NCI-H82 treated with DMSO at 0.1 percent for 48 hours (cell line): ENCODE results near the gene MLH1.
"Not testable (repeated sequence)": the region's sequence is repeated elsewhere in the genome, so short reads cannot be mapped to it uniquely, and the experiment has no call there.

Experiments
- DNase-seq: peaks from one replicate; lab custom pipeline; 2025; ENCODE audit not compliant: unreplicated experiment; lab: John Stamatoyannopoulos, UW

Gene MLH1

GRCh38 chr3:36993326-36994283 lies at the start of gene MLH1:
Gene MLH1, plus strand, starts transcription at chr3:36993518. Its CDS starts 30 bp downstream, at chr3:36993548.
- no peak for DNase-seq

- no peak for DNase-seq
These were observed 49.7 kb upstream of the MLH1 start for GRCh38 chr3:36943601-36944000.

DNA sequence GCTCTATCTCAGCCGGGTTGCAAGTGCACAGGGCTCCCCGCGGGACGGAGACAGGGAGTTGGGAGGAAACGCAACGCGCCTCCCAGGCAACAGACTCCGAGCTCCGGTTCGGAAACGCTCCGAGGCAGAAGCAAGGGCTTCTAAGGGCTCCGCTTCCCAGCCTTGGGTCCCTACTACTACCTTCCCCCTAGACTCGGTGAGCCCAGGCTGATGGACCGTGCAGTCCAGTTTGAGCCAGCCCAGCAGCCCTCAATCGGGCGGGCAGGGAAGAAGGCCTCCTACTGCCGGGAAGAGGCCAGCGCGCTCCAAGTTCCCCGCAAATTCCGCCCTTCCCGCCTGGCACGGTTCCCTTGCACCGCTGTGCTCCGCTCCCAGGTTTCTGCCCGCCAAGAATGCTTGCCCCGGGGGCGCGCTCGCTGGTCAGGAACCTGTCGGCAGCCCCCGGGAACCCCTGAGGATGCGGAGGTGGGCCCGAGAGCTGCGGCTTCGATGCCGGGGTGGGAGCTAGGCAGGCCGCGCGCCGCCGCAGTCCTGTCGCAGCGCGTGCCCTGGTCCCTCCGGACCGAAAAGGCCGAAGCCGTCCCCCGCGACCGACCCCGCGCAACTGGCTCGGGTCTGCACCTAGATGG lies 49.2 kb upstream of the MLH1 start:
- DNase-seq: no peak

DNA sequence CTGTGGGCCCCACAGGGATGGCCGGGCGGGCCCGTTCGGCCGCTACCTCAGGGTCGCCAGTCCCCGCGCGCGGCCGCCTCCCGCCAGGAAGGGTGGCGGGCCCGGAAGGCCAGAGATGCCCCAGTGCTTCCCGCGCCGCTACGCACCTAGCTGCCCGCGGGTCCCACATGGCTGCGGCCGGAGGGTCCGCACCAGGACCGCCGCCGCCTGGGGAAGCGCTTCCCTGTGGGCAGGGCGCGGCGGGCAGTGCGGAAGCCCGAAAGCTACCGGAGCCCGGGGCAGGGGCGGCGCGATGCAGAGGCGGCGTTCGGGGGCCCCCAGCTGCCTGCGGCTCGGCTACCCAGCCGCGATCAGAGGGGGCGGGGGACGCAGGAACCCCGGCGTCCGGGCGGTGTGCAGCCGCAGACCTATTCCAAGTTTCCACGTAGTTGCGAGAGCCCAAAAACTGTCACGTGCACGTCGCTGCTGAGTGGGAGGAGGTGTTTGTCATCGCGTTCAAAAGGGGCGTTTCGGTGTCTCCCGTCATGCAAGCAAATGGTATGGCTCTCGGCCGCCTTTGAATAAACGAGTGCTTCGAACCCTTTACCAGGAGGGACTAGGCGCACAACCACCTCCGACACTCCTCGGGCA lies 48.6 kb upstream of the MLH1 start, which contains the start of gene TRANK1:
Gene TRANK1, minus strand, starts transcription at position 414 of the 630 bp plus-strand sequence. Its CDS starts 245 bp downstream, at position 169.
- DNase-seq: no peak

- no peak for DNase-seq
These were observed 47.9 kb upstream of the MLH1 start for GRCh38 chr3:36945333-36945980.

DNA sequence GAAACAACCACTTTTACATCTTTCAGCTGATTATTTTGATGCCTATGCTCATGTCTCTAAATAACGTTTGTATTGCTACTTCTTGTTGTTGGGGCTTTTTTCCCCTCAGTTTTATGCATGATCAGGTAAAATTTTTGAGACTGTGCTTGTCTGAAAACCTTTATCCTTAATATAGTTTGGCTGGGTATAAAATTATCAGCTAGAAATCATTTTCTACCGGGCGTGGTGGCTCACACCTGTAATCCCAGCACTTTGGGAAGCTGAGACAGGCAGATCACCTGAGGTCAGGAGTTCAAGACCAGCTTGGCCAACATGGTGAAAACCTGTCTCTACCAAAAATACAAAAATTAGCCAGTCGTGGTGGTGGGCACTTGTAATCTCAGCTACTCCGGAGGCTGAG lies 45.5 kb upstream of the MLH1 start:
- not testable (repeated sequence) for DNase-seq

GRCh38 chr3:36954452-36955134 lies 38.7 kb upstream of the MLH1 start:
- no peak for DNase-seq

DNA sequence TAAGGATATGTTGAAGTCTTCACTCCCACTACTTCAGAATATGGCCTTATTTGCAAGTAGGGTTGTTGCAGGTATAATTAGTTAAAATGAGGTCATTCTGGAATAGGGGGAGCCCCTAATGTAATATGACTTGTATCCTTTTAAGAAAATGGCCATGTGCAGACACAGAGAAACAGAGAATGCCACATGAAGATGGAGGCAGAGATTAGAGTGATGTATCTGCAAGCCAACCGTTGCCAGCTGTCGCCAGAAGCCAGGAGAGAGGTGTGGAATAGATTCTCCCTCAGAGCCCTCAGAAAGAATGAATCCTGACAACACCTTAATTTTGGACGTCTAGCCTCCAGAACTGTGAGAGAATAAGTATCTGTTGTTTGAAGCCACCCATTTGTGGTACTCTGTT lies 37.2 kb upstream of the MLH1 start:
- no peak for DNase-seq

GRCh38 chr3:36957063-36957462 lies 36.3 kb upstream of the MLH1 start:
- DNase-seq: no peak

DNA sequence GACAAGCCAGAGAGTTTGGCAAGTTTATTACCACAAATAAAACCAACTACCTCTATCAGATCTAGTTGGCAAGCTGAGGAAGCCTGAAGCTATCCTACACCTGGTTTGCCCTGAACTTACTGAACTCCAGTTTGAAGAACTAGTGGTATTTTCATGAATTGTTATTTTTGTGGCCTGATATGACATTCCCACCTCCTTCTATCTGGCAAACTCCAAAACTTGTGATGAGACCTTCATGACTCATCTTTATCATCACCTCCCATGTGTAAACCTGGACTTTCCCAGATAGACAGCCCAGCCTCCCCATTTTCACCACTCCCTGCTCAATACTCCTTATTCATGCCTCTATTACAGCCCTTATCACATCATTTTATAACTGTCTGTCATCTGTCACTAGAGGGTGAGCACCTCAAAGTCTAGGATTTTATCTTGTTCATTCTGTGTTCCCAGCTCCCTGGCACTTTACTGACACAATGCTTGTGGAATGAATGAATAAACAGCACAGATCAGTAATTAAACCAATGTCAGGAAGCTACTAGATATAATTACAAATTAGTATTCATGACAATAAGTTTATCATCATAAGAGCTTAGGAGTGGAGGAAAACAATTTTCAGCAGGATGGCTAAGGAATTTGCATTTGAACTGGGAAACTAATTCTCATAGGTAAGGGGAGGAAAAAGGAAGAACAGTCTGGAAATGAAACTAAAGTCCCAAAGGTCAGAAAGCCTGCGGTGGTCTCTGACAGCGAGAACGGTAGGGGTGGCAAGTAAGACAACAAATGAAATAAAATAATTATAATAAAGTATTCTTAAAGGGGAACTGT lies 35.2 kb upstream of the MLH1 start:
- no peak for DNase-seq

DNA sequence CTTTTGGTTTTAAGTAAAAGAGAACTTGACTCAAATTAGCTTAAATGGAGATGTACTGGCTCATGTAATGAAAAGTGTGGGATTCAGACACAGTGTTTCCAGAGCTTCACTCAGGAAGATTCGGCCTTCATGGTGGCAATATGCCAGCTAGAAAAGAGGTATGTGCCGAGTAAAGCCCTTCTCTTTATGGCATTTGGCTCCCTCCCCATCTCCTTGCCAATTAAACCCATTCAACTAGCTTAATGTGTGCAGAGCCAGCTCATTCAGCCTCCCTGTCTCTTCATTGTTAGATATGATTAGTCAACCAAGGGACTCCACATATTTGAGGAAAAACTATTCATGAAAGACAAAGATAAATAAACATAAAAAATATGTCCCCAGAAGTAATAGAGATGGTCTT lies 33.5 kb upstream of the MLH1 start:
- DNase-seq: no peak

DNA sequence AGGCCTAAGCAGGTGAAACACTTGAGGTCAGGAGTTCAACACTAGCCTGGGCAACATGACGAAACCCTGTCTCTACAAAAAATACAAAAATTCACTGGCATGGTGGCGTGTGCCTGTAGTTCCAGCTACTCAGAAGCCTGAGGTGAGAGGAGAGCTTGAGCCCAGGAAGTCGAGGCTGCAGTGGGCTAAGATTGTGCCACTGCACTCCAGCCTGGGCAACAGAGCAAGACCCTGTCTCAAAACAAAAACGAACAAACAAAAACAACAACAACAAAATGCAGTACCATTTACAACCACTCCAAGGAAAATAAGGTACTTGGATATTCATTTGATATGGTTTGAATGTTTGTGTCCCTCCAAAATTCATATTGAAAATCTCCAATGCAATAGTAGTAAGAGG lies 32.8 kb upstream of the MLH1 start:
- no peak for DNase-seq

DNA sequence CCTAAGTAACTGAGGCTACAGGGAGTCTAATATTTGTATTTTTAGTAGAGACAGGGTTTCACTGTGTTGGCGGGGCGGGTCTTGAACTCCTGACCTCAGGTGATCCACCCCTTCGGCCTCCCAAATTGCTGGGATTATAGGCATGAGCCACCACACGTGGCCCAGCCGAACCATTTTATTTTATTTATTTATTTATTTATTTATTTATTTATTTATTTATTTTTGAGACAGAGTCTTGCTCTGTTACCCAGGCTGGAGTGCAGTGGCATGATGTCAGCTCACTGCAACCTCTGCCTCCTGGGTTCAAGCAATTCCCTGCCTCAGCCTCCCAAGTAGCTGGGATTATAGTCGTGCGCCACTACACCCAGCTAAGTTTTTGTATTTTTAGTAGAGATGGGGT lies 30.3 kb upstream of the MLH1 start:
- DNase-seq: not testable (repeated sequence)

DNA sequence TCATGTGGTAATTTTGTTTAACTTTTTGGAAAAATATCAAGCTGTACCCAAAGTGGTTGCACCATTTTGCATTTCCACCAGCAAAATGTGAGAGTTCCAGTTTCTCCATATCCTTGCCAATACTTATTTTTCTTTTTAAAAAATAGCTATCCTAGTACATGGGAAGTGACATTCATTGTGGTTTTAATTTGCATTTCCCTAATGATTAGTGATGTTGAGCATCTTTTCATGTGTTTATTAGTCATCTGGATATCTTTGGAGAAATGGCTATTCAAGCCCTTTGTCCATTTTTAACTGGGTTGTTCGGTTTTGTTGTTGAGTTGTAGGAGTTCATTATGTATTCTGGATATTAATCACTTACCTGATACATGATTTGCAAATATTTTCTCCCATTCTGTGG lies 29.0 kb upstream of the MLH1 start:
- DNase-seq: no peak

DNA sequence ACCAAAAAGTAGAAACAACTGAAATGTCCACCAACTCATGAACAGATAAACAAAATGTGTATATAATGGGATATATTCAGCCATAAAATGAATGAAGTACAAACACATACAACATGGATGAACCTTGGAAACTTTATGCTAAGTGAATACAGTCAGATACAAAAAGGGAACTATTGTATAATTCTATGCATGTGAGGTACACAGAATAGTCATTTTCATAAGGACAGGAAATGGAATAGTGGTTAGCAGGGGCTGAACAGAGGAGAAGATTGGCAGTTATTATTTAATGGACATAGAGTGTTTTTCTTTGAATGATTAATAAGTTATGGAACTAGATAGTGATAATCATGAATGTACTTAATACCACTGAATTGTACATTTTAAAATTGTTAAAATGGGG lies 28.5 kb upstream of the MLH1 start:
- DNase-seq: no peak

- no peak for DNase-seq
These were observed 27.9 kb upstream of the MLH1 start for GRCh38 chr3:36965440-36965839.

GRCh38 chr3:36969085-36969484 lies 24.2 kb upstream of the MLH1 start:
- DNase-seq: no peak

- DNase-seq: no peak
These were observed 23.5 kb upstream of the MLH1 start for GRCh38 chr3:36969540-36970432.

DNA sequence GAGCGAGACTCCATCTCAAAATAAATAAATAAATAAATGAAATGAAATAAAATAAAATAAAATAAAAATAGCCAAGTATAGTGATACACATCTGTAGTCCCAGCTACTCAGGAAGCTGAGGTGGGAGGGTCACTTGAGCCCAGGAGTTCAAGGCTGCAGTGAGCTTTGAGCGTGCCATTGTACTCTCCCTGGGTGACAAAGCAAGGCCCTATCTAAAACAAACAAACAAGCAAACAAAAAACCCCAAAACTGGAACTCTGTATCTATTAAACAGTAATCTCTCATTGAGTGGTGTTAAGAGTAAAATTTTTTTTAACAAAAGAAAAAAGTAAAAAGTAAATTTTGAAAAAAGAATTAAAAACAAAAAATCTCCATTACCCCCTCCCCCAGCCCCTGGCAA lies 21.2 kb upstream of the MLH1 start:
- no peak for DNase-seq
